ENCODE results near the gene KIF26B. TPM values are rescaled to one million over a fixed set of nuclear protein-coding genes. Genes with fewer than 3 reads are reported as not detected.

KIF26B gene
- total RNA-seq, 4 donors from 2014 or later, result 3.6 to 7.0 (median 5.2) TPM

GRCh38 chr1:245615001-245615400 lies 460.2 kb downstream of the KIF26B start:
- Histone ChIP-seq H3K36me3 (no peaks in the 10 kb centered on the region), H3K9me3 (no peaks in the 10 kb centered on the region), H3K4me3 (no peak overlapping the region), H3K4me1 (no peaks in the 10 kb centered on the region), H3K27ac (no peak overlapping the region), H3K27me3 (no peaks in the 10 kb centered on the region)
- no peak for DNase-seq (ENCODE audit: low spot score in 2 of 2)
- WGBS, result 64% methylated on average over 4 of the region's 4 CpGs
- TF ChIP-seq EP300 (IDR thresholded peaks at IDR 0.05) (no peak), POLR2A (IDR thresholded peaks at IDR 0.05) (no peak), POLR2AphosphoS5 (IDR thresholded peaks at IDR 0.05) (no peak)
- TF ChIP-seq, protein P1, sequence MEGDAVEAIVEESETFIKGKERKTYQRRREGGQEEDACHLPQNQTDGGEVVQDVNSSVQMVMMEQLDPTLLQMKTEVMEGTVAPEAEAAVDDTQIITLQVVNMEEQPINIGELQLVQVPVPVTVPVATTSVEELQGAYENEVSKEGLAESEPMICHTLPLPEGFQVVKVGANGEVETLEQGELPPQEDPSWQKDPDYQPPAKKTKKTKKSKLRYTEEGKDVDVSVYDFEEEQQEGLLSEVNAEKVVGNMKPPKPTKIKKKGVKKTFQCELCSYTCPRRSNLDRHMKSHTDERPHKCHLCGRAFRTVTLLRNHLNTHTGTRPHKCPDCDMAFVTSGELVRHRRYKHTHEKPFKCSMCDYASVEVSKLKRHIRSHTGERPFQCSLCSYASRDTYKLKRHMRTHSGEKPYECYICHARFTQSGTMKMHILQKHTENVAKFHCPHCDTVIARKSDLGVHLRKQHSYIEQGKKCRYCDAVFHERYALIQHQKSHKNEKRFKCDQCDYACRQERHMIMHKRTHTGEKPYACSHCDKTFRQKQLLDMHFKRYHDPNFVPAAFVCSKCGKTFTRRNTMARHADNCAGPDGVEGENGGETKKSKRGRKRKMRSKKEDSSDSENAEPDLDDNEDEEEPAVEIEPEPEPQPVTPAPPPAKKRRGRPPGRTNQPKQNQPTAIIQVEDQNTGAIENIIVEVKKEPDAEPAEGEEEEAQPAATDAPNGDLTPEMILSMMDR (IDR thresholded peaks at IDR 0.05), result no peak

- no peaks in the 10 kb centered on the region for H3K27me3 ChIP-seq
- no peak for DNase-seq (ENCODE audit: low spot score in 2 of 2)
- no peak overlapping the region for H3K27ac ChIP-seq
- WGBS, result 65% methylated on average over 5 of the region's 5 CpGs
- H3K4me3 ChIP-seq, result no peak overlapping the region
- no peaks in the 10 kb centered on the region for H3K9me3 ChIP-seq
- no peak for TF ChIP-seq POLR2AphosphoS5 (IDR thresholded peaks at IDR 0.05)
- no peak for TF ChIP-seq POLR2A (IDR thresholded peaks at IDR 0.05)
- no peak for TF ChIP-seq EP300 (IDR thresholded peaks at IDR 0.05)
- TF ChIP-seq, protein P1 (IDR thresholded peaks at IDR 0.05), result no peak
- no peaks in the 10 kb centered on the region for H3K36me3 ChIP-seq
- H3K4me1 ChIP-seq, result no peaks in the 10 kb centered on the region
Observed at GRCh38 chr1:245621589-245621988, 466.8 kb downstream of the KIF26B start.

- H3K27me3 ChIP-seq, result no peaks in the 10 kb centered on the region
- H3K4me3 ChIP-seq, result no peak overlapping the region
- H3K9me3 ChIP-seq, result no peaks in the 10 kb centered on the region
- no peak for TF ChIP-seq POLR2A (IDR thresholded peaks at IDR 0.05)
- TF ChIP-seq EP300 (IDR thresholded peaks at IDR 0.05), result no peak
- TF ChIP-seq, protein P1 (IDR thresholded peaks at IDR 0.05), result no peak
- no peak for TF ChIP-seq POLR2AphosphoS5 (IDR thresholded peaks at IDR 0.05)
- no peak for DNase-seq (ENCODE audit: low spot score in 2 of 2)
- H3K27ac ChIP-seq, result no peak overlapping the region
- H3K4me1 ChIP-seq, result no peaks in the 10 kb centered on the region
- WGBS, result 75% methylated on average over 18 of the region's 18 CpGs
- H3K36me3 ChIP-seq, result no peaks in the 10 kb centered on the region
Observed at GRCh38 chr1:245622332-245623014, 467.7 kb downstream of the KIF26B start.

DNA sequence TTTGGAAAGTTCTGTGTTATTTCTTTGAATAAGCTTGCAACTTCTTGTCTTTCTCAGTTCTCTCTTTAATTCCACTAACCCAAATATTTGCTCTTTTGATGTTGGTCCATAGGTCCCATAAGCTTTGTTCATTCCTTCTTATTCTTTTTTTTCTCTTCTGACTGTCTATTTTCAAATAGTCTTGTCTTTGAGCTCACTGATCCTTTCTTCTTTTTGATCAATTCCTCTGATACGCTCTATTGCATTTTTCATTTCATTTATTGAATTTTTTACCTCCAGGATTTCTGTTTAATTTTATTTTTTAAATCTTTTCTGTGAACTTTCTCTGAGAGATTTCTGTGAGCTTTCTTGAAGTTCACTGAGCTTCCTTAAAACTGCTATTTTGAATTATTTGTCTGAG lies 486.6 kb downstream of the KIF26B start:
- no peaks in the 10 kb centered on the region for H3K27me3 ChIP-seq
- TF ChIP-seq EP300 (IDR thresholded peaks at IDR 0.05) (no peak), POLR2A (IDR thresholded peaks at IDR 0.05) (no peak), POLR2AphosphoS5 (IDR thresholded peaks at IDR 0.05) (no peak)
- TF ChIP-seq, protein P1 (IDR thresholded peaks at IDR 0.05), result no peak
- H3K36me3 ChIP-seq, result no peaks in the 10 kb centered on the region
- no peak for DNase-seq (ENCODE audit: low spot score in 2 of 2)
- 100% methylated on average over 1 of the region's 1 CpG for WGBS
- no peak overlapping the region for H3K4me3 ChIP-seq
- no peaks in the 10 kb centered on the region for H3K4me1 ChIP-seq
- H3K27ac ChIP-seq, result no peak overlapping the region
- H3K9me3 ChIP-seq, result peaks cover 12% of the 10 kb centered on the region

- WGBS, result 60% methylated on average over 4 of the region's 4 CpGs
- H3K36me3 ChIP-seq, result no peaks in the 10 kb centered on the region
- H3K27ac ChIP-seq, result no peak overlapping the region
- H3K27me3 ChIP-seq, result no peaks in the 10 kb centered on the region
- peaks cover 12% of the 10 kb centered on the region for H3K9me3 ChIP-seq
- TF ChIP-seq POLR2A (IDR thresholded peaks at IDR 0.05) (no peak), EP300 (IDR thresholded peaks at IDR 0.05) (no peak), POLR2AphosphoS5 (IDR thresholded peaks at IDR 0.05) (no peak)
- TF ChIP-seq, protein P1 (IDR thresholded peaks at IDR 0.05), result no peak
- DNase-seq (ENCODE audit: low spot score in 2 of 2), result no peak
- no peaks in the 10 kb centered on the region for H3K4me1 ChIP-seq
- no peak overlapping the region for H3K4me3 ChIP-seq
Observed at GRCh38 chr1:245645406-245645805, 490.6 kb downstream of the KIF26B start.

Measured in suprapubic skin (tissue), 4 donors.